Islet precursor cell (in vitro differentiated cells): ENCODE results near the gene LYPD4.
A peak's percentile ranks its signal among the peaks of the same experiment; 100 is the strongest.
"Not testable (repeated sequence)": the region's sequence is repeated elsewhere in the genome, so short reads cannot be mapped to it uniquely, and the experiment has no call there.

ENCODE experiments used
- DNase-seq: peaks from one replicate; pipeline ENCODE4 v3.0.0-alpha.2; 2018

Gene LYPD4, protein sequence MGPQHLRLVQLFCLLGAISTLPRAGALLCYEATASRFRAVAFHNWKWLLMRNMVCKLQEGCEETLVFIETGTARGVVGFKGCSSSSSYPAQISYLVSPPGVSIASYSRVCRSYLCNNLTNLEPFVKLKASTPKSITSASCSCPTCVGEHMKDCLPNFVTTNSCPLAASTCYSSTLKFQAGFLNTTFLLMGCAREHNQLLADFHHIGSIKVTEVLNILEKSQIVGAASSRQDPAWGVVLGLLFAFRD

DNA sequence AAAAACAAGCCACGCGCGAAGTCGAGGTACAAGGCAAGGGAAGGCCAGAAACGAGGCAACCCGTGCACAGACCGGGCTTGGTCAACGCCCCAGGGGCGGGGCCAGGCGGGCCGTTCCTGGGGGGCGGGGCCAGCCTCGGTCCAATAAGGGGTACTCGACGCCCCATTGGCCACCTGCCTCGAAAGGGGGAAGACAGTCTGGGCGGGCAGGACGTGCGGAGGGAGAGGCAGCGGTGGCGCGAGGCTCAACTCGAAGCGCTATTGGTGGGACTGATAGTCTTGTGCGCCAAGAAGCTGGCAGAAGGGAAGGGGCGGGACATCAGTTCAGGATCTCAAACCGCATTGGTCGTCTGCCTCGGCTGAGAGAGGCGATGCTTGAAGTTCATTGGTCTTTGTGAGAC is at the start of gene LYPD4:
TSS of gene LYPD4 (minus strand) at position 83 of the 400 bp plus-strand sequence. CDS start 5,398 bp downstream, outside the sequence.
- DNase-seq: no peak

DNA sequence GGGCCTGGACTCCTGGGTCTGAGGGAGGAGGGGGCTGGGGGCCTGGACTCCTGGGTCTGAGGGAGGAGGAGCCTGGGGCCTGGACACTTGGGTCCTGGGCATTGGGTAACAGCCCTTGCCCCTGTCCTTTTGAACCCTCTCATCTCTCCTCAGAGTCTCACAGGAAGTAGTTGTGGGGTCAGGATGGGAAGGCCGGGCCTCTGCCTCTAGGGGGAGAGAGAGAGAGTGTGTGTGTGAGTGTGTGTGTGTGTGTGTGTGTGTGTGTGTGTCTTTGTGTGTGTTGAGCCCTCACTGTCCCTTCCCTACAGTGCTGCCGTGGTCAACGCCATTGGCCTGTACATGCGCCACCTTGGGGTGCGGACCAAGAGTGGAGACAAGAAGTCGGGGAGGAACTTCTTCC is 49.4 kb upstream of the LYPD4 start:
- DNase-seq: no peak

DNA sequence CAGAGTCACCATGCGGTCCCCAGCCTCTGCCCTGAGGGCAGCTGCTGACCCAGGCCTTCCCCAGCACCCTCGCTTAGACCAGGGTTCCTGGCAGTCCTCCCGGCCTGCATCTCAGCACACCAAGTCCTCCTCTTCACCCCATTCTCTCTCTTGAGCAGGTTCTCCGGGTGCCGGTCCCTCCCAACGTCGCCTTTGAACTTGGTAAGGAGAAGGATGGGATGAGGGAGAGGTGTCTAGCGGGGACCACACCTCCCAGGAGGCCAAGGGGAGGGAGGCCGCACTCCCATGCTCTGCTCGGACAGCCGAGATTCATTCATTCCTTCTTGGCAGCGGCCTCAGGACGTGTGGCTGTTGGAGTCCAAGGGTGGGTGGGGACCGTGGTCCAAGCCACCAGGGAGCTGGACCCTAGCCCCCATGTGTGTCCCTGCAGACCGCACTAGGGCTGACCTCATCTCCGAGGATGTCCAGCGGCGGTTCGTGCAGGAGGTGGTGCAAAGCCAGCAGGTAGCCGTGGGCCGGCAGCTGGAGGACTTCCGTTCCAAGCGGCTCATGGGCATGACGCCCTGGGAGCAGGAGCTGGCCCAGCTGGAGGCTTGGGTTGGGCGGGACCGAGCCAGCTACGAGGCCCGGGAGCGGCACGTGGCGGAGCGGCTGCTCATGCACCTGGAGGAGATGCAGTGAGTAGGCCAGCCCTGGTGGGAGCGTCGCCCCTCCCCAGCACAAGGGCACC is 47.9 kb upstream of the LYPD4 start:
- DNase-seq: no peak

DNA sequence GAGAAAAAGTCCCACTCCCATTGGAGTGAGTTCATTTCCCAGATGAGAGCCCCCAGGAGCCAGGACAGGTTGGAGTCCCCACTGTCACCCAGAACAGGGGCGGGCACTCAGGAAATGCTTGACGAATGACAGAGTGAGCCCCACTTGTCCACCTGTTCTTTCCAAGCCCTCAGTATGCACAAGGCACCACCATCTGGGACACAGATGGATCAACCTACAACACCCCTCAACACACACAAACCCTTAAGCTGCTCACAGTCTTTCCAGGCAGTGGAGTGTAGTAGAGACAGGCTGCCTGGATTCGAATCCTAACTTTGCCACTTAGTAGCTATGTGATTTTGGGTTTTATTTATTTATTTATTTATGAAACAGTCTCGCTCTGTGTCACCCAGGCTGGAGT is 46.5 kb upstream of the LYPD4 start:
- no peak for DNase-seq

DNA sequence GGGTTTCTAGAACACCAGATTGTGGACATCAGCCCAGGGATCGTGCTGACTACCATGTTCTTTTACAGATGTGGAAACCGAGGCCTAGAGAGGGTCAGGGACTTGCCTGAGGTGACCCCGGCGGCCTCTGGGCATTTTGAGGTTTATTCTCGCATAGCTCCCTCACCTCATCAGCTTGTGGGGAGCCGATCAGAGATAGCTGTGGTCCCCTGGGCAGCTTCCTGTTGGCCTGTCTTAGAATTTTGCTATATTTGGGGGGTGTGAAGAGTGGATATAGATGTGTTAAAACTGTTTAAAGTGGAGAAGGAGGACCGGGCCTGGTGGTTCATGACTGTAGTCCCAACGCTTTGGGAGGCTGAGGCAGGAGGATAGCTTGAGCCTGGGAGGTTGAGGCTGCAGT is 45.4 kb upstream of the LYPD4 start:
- no peak for DNase-seq

DNA sequence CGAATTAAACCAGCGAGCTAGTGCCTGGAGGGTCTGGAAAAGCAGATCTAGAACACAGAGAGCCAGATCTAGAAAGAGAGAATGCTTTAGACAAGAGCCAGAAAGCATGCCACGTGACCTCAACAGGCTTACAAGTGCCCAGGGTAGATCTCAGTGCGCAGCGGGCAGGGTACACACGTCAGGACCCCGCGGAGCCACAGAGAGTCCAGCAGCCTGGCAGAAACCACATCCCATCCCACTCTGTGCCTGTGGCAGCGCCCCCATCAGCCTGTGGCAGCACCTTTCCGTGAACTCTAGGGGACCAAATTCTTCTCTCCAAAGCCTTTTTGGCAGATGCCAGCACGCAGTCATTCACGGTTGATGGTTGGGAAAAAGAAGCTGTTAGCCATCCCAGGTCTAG is 44.4 kb upstream of the LYPD4 start:
- DNase-seq: no peak

DNA sequence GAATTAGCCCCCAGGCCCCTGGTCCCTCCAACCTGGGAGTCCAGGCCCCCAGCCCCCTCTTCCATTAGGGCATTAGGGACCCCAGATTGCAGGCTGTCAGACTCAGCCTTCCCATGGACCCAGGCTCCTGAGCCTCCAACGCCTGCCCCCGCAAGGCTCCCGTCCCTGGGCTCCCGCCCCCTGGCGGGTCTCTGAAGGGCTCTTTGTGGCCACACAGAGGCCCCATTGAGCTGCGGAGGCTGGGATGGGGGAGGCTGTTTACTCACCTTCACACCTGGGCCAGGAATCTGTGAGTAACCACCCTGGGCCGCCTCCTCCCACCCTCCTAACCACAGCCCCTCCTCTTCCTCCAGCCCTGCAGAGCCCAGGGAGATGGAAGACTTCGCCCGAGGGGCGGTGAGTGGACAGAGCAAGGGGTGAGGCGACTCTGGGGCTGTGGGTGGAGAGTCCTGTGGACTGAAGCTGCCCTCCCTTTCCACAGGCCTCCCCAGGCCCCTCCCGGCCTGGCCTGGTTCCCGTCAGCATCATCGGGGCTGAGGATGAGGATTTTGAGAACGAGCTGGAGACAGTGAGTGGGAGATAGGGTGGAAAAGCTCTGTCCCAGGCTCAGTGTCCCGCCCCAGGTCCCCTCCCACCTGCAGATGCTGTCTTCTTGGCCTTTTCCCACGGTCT is 43.4 kb upstream of the LYPD4 start:
- DNase-seq: peak; percentile 99

DNA sequence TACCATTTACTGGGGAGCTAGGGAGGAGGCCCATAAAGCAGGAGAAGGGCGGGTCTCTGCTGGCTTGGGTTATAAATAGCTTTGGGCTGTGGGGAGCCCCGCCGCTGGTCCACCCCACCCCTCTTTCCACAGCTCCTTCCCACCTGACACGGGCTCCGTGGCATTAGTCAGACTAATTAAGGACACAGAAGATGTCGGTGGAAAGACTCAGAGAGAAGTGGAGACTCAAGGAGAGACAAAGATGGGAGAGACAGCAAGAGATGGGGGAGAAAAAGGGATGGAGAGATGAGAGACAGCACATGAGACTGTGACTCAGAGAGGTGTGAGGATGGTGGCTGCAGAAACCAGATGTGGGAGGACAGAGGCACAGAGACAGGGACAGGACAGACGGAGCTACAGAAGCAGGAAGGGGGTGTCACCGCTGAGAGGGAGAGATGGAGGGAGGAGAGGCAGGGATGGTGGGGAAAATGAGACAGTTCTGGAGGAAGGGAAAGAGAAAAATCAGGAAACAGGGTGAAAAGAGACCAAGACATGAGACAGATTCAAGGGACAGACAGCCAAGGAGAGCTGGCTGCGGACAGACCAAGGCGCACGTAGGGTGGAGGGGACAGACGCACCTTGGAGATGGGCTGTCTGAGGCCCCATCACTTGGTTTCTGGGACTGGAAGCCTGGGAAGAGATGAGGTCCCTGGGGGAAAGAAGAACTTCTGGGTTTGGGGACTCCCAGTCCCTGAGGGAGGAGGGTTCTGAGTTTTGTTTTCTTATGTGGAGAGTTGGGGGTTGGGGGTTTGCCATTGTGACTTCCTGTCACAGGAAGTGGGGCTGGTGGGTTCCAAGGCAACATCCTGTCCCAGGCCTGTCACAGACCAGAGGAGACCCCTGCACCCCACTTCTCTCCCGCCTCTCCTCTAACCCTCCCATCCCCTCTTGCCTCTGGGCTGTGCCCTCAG is 42.6 kb upstream of the LYPD4 start:
- no peak for DNase-seq

DNA sequence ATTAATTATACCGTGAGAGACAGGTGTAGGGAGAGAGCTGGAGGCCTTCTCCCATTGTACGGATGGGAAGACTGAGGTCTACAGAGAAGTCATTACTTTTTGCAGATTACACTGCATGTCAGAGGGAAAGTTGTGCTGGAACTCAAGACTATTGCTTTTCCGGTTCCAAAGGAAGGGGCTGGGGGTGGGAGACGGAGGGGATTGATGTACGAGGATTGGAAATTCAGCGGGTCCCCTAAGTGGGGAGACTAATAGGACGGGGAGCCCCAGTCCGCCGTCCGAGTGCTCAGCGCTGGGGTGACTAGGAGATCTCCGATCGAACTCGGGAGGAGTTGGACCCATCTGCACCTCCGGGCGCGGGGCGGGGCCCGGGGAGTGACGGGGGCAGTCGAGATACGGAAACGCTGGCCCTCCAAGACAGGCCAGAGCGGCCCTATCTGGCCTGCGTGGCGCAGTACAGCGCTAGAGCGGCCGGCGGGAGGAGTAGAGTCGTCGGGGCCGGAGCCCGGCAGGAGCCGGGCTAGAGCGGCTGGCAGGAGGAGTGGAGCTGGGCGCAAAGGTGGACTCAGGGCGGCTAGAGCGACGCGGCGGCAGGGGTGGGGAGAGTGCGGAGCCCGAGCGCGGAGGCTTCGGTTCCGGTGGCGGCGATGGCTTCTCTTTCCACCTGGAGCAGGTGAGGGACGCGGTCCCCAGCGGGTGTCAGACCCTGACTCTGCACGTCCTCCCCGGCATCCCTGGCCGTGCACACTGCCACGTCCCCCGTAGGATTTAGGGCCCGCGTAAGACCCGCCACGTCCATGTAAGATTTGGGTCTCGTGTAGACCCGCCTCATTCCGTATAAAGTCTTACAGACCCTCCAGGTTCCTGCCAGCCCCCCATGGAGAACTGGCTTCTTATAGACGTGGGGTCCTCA is 39.6 kb upstream of the LYPD4 start:
- peak; percentile 98 for DNase-seq

DNA sequence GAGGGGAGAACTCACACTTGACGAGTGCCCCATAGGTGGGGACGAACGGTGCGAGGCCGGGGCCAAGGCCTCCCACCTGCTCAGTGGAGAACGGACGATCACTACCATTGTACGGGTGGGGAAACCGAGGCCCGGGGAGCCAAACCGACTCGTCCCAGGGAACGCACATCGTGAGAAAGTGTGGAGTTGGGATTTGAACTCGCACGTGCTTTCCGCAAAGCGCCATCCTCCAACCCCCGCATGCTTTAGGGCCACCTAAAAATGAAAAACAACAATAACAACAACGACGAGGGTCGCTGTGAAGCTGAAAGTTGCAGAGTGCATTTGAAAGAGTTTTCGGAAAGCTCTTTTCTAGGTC is 39.0 kb upstream of the LYPD4 start:
- DNase-seq: no peak

DNA sequence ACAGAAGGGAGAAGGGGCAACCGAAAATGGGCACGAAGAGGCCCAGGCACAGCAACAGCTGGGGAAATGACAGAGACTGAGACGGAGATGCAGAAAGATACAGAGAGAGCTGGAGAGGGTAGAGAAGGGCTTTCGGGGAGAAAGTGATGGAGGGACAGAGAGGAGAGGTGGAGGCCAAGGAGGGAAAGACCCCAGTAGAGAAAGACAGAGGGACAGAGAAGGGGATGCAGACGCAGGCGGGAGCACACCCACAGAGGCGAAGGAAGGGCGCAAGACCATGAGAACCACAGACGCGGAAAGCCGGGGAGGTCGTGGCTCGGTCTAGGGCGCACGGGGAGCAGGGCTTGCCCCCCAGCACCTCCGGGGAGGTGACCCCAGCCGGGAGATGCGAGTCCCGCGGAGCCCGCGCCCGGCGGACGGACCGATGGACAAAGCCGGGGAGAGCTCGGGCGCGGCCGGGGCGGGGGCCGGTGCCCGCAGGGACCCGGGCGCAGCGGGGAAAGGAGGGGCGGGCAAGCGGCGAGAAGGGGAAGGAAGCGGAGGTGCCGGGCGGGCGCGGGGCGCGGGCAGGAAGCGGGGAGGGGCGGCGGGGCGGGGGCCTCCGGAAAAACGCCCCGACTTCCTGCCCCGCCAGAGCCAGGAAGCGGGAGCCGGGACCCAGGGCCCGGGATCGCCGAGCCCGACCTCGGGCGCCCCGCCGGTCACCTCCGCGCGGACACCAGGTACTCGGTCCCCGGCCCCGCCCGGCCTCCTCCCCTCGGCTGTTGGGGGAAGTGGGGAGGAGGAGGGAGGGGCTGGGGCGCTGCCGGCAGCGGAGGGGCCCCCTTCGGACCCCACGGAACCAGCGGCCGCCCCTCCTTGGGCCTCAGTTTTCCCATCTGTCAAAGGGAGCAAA is 38.3 kb upstream of the LYPD4 start, which contains the start of gene ARHGEF1:
TSS of gene ARHGEF1 (plus strand) at position 617 of the 895 bp plus-strand sequence. CDS start 4,899 bp downstream, outside the sequence.
- DNase-seq: no peak

DNA sequence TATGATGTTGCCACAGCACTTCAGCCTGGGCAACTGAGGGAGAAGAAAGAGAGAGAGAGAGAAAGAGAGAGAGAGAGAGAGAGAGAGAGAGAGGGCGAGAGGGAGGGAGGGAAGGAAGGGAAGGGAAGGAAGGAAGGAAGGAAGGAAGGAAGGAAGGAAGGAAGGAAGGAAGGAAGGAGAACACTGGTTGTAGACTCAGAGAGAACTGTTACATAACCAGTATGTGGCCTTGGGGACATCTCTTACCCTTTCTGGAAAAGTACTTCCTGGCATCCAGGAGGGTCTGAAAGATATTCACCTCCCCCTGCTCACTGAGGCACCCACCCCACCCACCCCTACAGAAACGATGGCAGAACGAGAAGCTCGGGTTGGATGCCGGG is 35.8 kb upstream of the LYPD4 start:
- no peak for DNase-seq

DNA sequence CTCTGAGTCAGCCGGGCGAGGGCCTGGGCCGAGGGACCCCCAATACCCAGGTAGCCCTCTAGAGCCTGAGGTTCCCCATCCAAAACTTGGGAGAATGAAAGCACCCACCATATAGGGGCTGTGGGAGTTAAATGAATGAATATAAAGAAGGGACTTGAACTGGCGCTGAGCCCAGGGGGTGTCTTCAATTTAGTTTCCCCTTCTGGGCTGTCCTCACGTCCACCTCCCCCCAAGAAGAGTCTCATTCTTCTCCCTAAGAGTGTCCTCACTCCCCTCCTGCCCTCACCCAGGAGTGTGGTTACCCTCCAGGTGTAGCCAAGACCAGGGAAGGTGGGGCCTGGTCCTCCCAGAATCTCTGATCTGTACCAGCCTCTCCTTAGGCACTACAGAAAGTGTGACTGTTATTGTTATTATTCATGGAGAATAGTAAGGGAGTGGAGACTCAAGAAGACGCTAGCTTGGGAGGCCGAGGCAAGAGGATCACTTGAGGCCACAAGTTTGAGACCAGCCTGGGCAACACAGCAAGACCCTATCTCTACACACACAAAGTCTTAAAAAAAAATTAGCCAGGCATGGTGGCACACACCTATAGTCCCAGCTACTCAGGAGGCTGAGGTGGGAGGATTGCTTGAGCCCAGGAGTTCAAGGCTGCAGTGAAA is 35.3 kb upstream of the LYPD4 start:
- no peak for DNase-seq

DNA sequence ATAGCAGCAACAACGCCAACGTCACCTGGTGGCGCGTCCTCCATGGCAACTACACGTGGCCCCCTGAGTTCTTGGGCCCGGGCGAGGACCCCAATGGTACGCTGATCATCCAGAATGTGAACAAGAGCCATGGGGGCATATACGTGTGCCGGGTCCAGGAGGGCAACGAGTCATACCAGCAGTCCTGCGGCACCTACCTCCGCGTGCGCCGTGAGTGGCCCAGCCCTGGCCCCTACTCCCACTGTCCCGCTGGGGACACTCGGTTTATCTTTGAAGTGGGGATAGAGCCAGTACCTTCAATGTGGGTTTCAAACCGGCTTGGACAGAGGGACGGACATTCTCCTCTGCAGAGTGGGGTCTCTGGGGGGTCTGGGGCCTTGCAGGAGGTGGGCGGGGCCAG is 34.6 kb upstream of the LYPD4 start:
- DNase-seq: peak; percentile 48

DNA sequence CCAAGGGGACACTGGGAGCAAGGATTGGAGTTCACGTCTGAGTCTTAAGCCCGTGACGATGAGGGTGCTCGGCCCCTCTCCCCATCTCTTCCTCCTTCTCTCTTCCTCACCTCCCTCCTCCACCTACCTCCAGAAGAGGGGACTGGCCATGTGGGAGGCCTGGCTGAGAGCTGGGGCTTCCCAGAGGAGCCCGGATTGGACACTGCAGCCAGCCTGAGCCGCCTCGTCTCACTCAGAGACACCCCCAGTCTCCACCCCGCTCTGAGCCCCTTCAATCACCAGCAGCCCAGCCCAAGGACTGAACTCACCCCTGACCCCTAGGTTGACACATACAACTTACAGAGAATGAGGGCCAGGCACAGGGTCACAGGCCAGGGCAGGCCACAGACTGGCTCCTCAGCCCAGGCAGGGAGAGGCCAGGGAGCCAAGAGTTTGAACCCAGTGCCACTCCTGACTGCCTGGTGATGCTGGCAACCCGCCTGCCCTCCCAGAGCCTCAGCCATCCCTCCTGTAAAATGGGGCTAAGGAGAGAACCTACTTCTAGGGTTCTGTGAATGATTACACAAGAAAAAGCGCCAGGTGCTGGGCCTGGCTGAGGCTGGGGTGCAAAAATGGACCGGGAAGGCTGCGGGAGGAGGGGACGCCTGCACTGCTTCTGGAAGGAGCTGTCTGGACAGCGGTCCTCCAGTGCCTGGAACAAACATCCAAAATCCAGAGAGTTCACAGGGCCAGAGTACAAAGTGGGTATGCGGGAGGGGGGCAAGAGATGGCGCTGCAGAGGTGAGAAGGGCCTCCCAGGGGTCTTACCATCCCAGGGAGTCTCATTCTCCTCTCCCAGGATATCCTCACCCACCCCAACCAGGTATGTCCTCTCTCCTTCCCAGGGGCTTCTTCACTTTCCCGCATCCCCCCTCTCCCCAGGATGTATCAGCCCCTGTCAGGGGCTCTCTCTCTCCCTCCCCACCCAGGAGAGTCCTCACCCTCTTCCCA is 33.7 kb upstream of the LYPD4 start:
- peak; percentile 46 for DNase-seq

DNA sequence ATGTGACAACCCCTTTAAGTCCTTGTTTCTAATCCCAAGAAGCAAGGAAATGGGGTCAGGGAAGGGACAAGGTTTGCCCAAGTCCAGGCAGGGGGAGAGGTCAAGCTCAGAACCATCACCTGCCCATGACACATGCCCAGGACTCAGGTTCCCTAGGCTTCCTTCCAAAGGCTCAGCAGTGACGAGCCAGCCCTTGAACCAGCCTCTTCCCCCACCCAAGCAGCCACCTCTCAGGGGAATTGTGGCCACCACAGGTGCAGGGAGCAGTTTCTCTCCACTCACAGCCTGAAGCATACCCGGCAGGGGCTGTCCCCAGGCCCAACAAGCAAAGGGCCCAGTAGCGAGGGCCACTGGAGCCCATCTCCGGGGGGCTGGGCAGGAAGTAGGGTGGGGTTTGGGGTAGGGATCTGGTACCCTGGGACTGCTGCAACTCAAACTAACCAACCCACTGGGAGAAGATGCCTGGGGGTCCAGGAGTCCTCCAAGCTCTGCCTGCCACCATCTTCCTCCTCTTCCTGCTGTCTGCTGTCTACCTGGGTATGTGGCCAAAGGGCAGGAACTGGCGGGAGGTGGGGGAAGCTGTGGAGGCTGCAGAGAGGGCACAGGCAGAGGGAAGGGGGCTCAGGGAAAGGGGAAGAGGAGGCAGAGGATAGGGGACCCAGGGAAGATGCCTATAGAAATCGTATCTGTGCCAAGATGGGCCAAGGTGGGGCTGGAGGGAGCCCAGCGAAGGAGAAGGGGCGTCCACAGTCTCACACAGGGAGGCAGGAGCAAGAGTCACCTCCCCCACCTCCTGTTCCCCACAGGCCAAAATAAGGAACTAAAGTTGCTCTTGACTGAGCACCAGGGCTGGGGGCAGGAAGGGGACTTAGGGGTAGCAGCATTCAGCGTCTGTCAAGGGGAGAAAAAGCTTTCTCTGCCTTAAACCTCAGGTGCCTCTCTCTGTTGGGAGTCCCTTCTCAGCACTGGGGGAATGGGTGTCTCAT is 32.7 kb upstream of the LYPD4 start, which contains the start of gene CD79A:
TSS of gene CD79A (plus strand) at position 433 of the 986 bp plus-strand sequence. CDS start at position 459, 26 bp downstream.
- peak; percentile 45 for DNase-seq

DNA sequence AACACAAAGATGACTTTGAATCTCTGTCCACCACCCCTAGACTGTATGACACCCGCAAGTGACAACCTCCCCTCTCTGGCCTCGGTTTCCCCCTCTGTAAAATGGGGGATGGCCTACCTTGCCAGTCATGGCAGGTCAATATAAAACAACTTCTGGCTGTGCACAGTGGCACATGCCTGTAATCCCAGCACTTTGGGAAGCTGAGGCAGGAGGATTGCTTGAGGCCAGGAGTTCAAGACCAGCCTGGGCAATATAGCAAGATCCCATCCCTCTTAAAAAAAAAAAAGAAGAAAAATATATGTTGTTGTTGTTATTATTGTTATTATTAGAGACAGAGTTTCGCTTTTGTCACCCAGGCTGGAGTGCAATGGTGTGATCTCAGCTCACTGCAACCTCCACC is 31.5 kb upstream of the LYPD4 start:
- not testable (repeated sequence) for DNase-seq
